ENCODE results near the gene VANGL1. TPM values are rescaled to one million over a fixed set of nuclear protein-coding genes. Genes with fewer than 3 reads are reported as not detected.

The VANGL1 gene
- total RNA-seq, 1 donor from 2014 or later = 15.5 TPM

DNA sequence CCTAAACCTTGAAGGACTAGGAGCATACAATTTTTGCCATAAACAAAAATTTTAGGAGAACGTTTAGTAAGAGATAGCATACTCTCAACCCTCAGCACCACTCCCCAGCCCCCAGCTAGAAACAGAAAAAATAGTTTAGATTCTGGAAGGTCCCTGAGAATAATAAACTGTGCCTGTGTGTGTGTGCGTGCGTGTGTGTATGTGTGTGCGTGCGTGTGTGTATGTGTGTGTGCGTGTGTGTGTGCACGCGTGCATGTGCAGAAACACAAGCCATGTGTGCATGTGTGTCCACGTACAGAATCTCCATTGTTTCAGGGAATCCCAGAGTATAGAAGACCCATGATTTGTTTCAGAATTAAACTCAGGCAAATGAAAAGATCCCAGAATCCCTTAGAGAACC, 64.2 kb downstream of the VANGL1 start:
- no peak for ATAC-seq

DNA sequence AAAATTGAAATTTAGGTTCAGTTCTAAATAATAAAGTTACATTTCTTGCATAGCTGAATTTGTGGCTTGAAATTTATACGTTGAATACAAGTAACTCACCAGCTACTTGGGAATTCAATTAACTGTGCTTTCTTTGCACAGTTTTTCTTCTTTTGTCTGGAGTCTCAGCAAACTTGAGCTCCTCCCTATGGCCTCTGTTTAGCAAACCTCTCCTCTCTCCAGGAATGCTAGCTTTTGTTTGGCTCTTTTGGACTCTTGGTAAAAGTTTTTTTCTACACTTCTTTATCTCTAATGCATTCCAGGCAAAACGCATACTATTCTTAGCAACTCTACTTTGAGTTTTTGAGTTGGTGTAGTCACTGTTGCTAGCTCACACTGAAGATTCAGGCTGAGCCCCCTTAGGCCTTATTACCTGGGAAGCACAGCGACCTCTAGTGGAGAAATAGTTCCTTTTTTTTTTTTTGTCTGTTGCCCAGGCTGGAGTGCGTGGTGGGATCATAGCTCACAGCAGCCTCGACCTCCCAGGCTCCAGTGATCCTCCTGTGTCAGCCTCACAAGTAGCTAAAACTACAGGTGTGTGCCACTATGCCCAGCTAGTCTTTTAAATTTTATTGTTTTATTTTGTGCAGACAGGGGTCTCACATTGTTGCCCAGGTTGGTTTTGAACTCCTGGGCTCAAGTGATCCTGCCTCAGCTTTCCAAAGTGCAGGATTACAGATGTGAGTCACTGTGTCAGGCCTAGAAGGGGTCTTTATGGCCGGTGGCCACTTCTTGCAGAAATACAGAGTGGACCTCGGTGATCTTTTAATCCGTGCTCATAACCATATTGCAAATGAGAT, 65.0 kb downstream of the VANGL1 start:
- no peak for ATAC-seq

DNA sequence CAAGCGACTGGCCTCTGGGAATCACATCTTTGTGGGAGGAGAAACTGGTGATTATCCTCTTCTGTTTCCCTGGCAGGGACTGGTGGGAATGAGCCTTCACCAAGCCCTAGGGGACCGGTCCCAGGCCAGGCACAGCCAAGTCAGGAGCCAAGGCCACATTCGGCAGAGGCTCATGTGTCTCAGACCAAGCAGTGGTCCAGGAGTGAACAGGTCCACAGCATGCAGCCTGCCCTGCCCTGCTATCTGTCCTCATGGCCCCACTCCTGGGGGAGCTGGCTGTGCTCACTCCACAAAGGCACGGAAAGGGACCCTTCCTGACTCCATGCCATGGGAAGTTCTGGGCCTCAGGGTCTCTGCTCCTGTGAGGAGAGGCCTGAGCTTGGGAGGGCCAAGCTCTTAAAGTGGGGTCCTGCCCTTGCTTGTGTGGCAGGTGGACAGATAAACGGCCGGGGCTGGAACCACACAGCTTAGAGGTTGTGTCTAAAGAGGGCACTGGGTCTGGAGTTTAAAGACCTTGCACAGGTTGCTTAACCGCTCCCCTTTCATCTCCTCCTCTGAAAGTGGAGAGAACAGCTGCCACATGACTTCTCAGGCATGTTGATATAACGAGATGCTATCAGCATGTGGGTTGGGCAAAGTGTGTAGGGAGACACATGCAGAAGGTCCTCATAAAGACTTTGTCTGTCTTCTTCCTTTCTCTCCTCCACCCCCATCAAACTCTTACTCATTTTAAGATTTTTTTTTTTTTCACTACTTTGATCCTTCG, 69.3 kb downstream of the VANGL1 start:
- no peak for ATAC-seq

DNA sequence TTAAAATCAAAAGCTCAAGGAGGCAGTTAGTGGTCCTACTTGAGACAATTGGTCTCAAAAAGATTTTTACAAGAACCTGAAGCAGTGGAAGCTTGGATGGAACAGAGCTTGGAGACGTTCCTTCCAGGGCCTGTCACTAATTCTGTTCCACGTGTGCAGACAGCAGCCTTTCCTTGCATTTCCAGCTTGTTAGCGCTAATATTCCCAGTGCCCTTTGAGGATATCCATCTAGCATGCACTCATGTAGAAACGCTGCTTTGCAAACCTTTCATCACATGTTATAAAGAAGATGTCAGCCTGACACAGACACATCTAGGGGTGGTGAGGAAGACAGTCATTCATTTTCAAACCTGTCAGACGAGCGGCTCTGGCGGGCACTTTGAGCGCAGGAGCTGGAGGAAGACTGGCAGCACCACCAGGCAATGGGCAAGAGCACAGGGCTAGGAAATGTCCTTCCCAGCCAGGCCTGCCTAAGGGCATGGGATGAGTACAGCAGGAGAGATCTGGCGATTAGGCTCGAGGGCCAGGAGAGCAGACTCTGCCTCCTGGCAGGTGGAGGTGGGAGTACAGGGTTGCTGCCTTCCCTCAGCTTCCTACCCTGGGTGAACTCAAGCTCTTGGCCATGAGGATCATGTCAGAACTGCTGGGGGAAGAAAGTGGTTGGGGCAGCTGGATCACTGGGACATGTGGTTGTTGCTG, 71.3 kb downstream of the VANGL1 start:
- no peak for ATAC-seq

DNA sequence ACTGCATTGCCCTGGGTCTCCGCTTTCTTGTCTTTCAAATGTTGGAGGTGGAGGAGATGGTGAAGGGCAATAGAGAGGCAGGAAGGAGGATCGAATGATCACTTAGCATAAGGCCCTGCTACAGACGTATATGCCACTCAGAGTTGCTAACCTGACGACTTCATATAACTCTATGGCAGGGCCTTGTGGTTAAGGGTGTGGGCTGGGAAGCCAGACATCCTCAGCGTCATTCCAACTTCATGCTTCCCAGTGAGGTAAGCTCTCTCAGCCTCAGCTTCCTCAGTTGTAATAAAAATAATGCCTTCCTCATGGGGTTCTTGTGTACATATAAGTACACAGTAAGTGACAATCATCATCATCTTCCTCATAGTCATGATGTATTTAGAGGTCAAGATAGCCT, 72.1 kb downstream of the VANGL1 start:
- no peak for ATAC-seq

DNA sequence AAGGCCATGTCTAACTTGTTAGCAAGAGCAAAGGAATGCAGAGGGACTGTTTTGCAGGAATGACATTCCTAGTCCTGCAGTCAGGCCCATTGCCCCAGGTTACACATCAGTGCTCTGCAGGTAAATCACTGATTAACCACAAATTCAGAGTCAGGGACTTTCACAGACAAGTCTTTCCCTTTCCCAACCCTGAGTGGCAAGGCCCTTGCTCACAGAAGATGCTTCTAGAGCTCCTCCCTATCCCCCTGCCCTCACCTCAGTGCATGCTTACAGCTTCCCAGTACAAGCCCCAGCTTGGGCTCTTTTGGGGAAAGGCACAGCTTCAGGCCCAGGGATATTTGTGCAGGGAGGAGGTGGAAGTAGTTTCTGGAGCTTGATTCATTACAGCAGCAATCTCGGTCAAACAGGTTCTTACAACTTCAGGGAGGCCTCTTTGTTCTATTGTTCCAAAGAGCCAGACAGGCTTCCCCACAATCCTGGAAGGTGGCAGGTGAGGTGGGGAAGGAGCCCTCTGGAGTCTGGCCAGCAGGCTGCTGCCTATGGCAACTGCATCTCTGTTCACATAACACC, 72.9 kb downstream of the VANGL1 start:
- ATAC-seq = peak; percentile 91

DNA sequence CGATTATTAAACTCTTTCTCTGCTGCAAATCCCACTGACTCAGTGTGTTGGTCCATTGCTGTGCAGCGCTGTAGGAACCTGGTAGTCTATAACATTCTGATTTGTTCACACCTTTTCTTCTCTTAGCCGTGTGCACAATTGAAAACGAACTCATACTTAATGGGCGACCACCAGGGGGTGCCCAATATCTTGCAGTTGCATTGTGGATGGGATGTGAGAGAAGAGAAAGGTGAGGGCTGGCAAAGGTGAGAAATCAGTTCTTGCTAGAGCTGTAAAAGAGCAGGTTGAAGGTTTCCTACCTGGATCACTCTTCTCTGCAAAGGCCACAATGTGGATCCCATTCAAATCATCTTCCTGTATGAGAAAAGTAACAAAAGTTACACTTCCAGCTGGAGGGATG, 75.8 kb downstream of the VANGL1 start:
- no peak for ATAC-seq

DNA sequence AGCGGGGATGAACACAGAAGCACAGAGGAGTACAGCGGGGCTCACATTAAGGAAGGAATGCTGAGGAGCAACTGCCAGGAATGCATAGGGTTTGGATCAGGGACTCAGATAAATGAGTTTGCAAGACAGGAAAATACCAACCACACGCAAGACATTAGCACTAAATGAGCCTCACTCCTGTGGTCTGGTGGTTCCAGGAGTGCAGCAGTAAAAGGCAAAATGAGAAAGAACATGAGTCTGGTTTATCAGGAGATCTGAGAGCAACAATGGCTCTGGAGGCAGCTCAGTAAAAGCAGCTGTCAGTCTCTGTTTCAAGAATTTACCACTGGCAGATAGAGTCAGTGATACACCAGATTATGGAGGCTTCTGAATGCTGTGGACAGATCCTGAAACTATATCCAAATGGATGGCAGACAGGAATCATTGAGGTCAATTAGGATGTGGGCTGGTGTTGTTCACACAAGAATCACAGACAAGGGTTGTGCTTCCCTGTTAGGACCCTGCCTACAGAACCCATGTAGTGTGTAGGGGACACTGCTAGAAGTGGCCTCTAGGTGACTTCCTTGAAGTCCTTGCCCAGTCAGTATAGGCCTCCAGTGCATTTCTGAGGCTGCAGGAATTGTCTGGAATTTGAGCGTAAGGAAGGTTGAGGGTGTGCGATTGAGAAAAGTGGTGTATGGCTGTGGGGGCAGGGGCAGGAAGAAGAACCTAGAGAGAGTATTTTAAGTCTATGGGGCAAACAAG, 76.4 kb downstream of the VANGL1 start:
- no peak for ATAC-seq

DNA sequence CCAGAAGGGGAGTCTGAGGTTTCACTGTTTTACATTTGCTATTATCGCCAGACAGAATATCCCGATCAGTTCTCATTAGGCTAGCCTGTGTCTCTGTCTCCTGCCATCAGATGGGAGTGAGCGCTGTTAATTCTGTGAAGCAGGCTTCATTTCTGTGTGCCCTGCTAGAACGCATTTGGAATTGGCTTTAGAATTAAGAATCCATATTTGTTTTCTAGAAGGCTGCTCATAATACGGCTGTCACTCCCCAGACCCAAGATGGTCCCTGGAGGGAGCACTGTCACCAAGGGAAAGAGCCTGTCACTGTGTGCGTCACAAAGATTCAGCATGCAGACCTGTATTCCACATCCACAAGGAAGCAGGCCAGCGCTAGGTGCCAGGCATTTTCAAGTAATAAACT, 77.5 kb downstream of the VANGL1 start:
- ATAC-seq = no peak

DNA sequence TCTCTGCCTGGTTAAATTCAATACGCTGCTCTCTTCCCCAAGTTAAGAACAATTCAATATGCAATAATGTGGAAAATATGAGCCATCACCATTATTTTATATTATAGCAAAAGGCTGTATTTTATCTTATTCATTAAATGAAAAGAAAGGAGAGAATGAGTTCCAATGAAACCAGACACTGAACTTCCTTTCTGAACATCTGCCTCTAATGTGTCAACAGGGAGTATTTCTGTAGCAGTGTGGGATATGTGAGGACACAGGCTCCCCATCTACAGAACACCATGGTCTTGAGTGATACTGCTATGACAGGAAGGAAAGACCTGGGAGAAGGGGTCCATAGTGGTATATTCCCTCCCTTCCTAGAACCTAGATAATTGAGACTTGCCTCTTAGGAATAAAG, 80.5 kb downstream of the VANGL1 start:
- ATAC-seq = no peak

DNA sequence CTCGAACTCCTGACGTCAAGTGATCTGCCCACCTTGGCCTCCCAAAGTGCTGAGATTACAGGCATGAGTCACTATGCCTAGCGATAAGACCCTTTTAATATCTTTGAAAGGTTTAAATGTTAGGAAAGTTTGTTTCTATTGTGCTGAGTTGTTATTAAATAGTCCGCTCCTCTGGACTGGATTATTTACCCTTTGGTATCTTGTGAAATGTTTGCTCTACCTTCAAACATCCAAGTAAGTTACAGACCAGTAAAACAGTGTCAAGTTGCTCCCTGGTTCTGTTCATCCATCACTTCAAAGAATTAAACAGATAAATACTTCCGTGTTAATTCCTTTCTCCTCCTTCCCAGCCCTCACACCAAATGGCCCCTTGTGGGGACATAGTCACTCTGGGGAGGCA, 82.0 kb downstream of the VANGL1 start:
- no peak for ATAC-seq

DNA sequence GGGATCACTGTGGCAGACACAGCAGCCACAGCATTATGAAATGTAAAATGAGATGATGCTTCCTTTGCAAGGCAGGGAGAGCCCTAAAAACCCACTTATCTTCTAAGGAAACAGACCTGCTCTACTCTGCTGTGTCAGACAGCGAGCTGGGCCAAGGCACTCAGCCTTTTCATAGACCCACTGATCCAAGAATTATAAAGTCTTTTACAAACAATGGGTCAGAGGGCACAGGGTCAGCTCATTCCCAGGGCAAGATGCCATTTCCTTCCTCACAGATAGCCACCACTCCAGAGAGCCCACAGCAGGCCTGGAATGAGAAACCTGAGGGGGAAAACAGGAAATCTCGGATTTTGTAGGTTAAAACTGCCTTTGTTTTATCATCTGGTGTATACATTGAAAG, 83.8 kb downstream of the VANGL1 start:
- ATAC-seq = no peak

DNA sequence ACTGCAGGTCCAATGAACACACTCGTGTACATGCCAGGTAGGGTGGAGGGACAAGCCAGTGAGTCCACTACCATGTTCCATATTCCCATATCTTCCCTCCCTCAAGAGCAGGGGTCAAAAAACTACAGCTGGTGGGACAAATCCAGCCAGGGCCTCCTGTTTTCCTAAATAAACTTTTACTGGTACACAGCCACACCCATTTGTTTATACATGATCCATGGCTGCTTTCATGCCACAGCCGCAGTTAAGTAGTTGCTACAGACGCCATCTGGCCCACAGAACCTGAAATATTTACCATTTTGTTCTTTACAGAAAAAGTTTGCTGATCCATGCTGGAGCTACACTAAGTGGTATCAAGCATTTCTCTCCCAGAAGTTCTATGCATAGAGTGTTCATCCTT, 84.4 kb downstream of the VANGL1 start:
- no peak for ATAC-seq

DNA sequence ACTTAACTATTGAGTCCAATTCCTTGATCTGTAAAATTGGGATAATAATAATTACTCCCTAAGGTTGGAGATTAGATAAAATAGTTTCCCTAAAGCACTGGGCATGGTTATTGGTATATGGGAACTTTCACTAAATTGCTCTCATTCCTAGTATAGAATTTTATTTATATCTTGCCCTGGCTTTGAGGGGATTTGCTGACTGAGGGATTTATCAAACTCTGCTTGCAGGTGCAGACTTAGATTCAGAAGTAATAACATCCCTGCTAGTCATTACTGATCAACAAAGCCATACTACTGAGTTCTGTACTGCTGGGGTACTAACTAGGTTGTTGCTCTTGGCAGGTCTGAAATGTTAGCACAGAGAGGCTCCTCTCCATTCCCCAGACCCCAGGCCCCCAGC, 84.8 kb downstream of the VANGL1 start:
- no peak for ATAC-seq

DNA sequence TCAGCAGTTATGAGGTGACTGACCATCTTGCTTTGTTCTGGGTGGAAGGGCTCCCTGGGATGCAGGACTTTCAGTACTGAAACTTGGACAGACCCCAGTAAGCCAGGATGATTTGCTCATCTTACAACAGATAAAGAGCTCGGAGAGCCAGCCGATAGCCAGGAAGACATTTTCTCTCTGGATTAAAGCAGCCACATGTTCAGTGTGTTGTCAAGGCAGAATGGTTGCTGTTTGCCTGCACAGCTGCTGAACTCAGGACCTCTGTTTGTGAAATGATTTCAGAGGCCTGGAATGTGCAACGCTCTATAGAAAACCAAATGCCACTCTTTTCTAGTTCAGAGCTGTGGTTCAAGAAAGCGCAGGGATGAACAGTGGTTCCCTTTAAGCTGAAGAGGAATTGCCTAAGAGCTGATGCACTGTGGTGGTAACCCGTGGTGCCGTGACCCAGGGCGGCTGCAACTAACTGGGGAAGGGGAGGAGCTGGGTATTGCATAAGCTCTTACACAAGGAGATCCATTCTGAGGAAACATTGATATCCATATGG, 86.0 kb downstream of the VANGL1 start:
- peak; percentile 57 for ATAC-seq

DNA sequence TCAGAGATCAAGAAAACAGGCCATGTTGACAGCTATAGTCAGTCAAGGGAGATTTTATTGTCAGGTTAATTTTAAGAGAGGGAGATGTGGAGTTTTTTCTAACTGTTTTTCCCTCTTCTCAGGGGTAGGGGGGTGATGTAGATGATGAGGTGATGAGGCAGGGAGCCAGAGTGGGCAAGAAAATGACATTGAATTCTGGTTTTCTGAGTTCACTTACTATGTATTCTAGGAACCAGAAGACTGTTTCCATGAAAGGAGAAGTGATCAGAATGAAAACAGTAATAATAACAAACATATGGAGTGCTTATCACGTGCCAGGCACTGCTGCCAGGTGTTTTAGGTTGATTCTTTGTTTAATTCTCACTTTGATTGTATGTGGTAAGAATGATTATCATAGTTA, 86.6 kb downstream of the VANGL1 start:
- no peak for ATAC-seq

DNA sequence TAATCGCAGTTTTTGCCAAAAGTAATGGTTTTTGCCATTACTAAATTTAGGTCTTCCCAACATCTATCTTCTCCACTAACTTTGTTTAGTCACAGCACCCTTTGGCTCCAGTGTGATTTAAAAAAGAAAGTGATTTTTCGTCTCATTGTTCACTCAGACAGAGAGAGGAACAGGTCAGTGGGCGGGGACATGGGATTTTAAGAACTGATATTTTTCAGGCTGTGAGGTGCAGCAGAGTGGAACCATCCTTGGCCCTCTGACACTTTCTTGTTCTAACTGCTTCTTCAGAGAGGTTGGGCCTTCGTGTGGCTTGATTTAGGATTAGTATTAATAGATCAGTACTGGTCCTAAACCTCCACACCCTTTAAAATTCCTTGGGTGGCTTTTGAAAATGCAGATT, 88.0 kb downstream of the VANGL1 start:
- ATAC-seq = peak; percentile 86

DNA sequence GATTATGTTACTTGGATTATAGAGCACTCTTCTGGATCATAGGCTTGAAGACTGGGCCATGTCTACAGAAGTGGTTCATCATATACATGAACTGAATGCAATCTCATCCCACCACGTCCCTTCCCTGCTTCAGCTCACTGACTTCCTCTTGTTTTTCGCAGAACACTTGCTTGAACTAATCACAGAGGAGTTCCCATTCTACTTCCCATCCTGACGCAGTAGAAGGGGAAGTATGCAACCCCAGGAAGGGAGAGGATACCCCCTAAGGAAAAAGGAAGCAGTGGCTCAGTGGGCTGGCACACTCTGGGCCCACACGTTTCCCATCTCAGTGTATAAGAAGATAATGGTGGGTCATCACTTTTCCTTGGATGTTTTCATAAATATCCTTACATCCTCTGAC, 90.5 kb downstream of the VANGL1 start:
- no peak for ATAC-seq

DNA sequence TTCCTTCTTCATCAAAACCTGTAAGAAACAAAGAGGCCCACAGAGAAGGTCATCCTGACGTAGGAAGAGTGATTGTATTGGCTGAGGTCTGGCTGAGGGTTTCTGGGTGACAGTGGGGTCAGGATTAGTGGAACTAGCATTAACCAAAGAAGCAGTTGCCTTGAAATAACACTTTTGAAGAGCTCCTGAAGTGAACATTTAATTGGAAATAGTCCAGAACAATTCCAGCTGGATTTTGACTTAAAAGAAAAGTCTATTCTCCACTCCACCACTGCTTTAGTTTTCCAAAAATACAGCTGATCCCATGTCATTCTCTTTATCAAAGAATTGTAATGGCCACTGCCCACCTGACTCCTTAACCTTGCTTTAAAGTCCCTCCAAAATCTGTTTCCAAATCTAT, 99.0 kb downstream of the VANGL1 start:
- no peak for ATAC-seq

DNA sequence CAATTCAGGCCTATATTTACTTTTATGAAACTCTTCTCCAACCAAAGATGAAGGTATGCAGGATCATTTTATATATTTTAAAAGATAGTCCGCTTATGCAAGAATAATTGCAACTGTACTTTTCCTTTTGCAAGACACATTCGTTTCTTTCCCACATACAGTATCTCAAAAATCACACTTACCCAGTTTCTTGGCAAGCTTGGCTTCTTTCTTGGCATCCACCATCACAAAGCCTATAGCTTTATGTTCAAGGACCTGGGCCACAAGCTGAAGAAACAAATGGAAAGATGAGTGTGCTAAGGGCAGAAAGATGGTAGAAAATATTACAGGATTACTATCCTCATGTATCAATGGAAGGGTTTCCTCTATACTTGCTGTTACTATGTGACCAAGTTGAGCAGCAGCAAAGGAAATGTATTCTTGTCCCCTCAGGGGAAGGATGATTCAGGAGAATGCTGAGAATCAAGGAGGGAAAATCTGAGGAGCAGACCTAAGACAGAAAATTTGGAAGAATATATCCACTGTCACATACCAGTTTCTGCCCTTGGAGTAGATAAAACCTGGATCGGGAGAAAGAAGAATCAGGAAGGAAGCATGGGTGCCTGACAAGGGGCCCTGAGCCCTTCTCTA, 103.0 kb downstream of the VANGL1 start:
- no peak for ATAC-seq

DNA sequence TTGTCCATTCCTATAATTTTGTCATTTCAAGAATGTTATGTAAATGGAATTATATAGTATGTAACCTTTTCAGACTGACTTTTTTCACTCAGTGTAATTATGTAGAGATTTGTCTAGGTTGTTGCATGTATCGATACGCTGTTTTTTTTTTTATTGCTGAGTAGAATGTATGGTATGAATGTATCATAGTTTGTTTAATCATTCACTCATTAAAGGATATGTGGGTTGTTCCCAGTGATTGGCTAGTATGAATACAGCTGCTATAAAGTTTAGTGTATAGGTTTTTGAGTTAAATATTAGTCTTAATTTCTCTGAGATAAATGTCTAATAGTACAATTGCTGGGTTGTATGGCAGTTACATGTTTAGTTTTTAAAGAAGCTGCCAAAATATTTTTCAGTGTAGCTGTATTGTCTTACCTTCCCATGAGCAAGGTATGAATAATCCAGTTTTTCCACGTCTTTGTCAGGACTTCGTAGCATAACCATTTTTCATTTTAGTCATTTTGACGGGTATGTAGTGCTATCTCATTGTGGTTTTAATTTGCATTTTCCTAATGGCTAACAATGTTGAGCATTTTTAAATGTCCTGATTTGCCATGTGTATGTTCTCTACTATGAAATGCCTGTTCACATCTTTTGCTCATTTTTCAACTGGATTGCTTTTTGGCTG, 104.4 kb downstream of the VANGL1 start:
- ATAC-seq = no peak

Measured in esophagus mucosa (tissue), 1 donor.